NCI-H1105 (cell line): ENCODE measurements around the gene LRP5.
"Not testable (repeated sequence)": the region's sequence is repeated elsewhere in the genome, so short reads cannot be mapped to it uniquely, and the experiment has no call there.

Experiments
- DNase-seq: peaks from one replicate; lab custom pipeline; 2025; lab: John Stamatoyannopoulos, UW

LRP5 gene

DNA sequence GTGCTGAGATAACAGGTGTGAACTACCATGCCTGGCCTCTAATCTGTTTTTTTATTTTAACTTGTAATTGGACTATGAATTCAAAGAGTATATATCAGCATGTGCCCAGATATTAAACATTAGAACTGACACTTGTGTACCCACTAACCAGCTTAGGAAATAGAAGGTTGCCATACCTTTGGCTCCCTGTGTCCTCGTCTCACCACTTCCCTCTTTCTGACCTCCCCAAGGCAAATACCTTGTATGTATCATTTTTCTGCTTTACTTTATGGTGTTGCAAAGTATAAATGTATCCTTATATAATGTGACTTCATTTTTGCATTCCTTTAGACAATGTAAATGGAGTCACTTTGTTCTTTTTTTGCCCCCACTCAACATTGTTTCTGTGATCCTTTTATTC is 157.3 kb downstream of the LRP5 start:
- no peak for DNase-seq

- DNase-seq, result peak; percentile 15
These were observed 158.0 kb downstream of the LRP5 start for GRCh38 chr11:68470304-68470811.

DNA sequence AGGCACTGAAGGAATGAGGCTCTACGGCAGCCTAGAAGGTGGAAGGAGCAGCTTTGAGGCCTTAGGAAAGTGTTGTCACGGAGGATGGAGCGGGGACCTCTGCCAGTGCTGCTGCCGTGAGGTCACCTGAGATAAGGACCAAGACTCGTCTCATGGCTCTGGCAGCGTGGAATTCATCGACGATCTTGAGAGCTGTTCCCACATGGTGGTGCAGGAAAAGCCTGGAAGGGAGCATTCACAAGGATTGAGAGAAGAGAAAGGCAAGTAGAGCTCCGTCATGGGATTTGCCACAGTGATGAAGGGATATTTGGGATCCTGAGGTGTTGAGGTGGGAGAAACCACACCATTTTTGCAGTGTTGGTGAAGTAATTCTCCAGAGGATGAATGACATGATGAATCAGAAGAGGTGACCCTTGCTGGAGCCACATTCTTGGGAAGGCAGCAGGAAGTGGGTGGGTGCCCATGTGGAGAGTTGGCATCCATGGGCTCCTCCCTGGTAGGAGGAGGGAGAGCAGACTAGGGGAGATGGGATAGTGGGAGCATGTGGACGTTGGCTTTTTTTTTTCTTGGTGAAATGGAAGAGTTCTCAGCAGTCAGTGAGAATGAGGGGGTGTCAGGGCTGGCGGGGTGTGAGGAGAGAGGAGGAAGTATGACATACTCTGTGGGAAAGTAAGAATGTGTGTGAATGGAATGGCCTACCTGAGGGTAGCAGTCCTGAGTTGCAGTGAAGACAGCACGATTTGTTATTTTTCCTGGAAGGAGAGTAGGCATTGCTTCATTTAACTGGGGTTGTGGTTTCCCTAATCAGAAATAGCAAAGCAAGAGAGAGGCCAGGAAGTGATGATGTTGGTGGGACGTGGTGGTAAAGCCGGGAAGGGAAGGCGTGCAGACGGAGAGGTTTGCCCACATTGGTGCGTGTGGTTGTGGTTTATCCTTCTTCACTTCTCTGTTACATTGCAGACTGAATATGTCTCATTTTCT is 159.3 kb downstream of the LRP5 start:
- no peak for DNase-seq

DNA sequence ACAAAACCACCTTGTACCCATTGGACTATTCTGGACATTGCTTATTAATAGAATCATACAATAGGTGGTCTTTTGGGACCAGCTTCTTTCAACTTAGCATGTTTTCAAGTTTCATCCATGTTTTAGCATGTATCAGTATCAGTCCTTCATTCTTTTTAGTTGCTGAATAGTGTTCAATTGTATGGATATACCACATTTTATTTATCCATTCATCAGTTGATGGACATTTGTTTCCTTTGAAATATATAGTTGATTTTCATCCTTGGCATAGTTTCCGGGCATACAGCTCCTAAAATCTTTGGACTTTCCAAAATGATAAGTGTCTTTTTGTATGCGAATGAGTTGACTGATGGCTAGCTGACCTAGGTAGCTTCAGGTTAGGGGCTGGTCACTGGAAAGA is 160.4 kb downstream of the LRP5 start:
- no peak for DNase-seq

GRCh38 chr11:68473693-68474092 is 161.3 kb downstream of the LRP5 start:
- DNase-seq, result no peak

DNA sequence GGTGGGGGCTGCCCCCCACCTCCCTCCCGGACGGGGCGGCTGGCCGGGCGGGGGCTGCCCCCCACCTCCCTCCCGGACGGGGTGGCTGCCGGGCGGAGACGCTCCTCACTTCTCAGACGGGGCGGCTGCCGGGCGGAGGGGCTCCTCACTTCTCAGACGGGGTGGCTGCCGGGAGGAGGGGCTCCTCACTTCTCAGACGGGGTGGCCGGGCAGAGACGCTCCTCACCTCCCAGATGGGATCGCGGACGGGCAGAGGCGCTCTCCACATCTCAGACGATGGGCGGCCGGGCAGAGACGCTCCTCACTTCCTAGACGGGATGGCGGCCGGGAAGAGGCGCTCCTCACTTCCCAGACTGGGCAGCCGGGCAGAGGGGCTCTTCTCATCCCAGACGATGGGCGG is 163.2 kb downstream of the LRP5 start:
- not testable (repeated sequence) for DNase-seq

- DNase-seq, result no peak
These were observed 167.0 kb downstream of the LRP5 start for GRCh38 chr11:68479390-68479789.

DNA sequence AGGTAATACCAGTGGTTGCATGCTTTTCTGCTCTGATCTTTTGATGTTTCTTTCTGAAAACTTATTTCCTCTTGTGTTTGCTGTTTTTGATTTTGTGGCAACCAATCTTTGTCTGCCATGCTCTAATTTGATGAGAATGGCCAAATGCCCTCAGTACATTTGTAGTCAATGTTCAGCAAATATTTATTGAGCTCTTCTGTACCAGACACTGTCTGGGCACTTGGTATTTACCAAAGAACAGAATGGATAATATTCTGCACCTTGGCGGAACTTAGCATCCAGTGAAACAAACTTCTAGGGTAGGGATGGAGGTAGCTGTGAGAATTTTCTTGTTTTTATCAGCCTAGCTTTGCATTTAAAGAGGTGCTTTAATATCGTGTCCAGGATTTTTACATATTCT is 167.8 kb downstream of the LRP5 start:
- no peak for DNase-seq

DNA sequence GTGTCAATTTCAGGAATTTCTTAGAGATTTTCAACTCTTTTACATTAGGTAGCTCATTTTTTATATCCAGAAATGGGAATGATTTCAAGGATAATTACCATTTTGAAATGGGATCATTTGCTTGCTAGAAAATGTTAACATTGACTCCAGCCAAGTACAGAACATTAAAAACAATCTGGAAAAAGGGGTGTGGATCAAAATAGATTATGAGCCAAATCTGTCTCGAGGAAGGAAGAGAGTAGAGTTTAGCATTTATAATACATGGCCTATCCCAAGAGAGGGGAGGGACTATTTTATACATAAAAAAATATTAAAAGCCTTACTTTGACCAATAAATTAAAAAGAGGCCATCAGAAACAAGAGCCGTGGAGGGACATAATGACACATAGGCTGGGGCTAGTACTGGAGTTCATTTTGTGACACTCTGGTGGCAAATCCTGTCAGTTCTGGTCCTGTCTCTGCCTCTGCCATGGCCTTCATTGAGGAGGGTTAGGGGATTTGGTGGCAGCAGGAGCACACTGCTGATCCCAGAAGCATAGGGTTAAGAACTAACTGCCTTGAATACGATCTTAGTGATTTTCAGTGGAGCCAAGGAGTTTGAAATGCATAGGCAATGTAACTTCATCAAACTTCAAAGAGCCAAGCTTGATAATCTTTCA is 168.6 kb downstream of the LRP5 start:
- DNase-seq, result no peak

DNA sequence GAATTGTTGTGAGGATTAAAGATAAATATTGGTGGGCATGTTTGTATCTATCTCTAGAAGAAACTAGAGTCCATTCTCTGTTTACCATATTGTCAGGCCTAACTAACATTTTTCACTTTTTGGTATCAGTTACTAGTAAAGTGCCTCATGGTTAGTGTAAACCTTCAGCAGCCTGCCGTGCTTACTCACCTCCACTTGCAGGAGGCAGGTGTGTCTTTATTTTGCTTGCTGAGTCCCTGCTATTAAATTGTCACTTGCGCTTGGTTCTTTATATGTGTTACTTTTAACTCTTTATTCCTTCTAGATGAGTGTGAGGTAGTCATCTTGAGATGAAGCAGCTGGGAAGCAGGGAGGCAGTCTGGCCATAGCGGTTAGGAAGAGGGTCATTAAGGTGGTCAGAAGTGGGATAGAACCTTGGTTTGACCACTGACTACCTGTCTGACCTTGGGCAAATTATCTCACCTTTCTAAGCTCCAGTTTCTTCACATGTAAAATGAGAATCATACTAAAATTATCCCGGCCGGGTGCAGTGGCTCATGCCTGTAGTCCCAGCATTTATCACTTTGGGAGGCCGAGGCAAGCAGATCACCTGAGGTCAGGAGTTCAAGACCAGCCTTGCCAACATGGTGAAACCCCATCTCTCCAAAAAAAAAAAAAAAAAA is 169.3 kb downstream of the LRP5 start:
- no peak for DNase-seq

GRCh38 chr11:68488623-68489022 is 176.2 kb downstream of the LRP5 start:
- no peak for DNase-seq

DNA sequence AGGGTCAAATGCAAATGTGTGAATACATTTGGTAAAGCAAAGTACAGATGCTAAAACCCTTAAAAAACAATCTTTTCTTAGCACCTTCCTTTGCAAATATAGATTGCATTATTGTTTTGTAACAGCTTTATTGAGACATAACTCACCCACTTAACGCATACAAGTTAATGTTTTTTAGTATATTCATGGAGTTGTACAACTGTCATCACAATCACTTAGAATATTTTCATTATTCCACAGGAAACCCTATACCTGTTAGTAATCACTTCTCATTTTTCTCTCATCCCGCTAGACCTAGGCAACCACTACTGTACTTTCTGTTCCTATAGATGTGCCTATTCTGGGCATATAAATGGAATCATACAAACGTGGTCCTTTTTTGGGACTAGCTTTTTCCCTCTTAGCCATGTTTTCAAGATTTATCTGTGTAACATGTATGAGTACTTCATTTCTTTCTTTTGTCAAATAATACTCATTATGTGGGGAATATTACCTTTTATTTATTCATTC is 182.9 kb downstream of the LRP5 start:
- DNase-seq, result no peak

DNA sequence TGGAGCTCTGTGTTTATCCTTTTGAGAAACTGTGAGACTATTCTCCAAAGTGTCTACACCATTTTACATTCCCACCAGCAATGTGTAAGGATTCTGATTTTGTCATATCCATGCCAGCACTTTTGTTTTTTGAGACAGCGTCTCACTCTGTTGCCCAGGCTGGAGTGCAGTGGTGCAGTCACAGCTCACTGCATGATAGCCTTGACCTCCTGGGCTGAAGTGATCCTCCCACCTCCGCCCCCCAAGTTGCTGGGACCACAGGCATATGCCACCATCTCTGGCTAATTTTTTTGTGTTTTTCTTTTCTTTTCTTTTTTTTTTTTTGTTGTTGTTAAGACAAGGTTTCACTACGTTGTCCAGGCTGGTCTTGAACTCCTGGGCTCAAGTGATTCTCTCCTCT is 183.5 kb downstream of the LRP5 start:
- no peak for DNase-seq

GRCh38 chr11:68497761-68498160 is 185.4 kb downstream of the LRP5 start:
- DNase-seq, result no peak

DNA sequence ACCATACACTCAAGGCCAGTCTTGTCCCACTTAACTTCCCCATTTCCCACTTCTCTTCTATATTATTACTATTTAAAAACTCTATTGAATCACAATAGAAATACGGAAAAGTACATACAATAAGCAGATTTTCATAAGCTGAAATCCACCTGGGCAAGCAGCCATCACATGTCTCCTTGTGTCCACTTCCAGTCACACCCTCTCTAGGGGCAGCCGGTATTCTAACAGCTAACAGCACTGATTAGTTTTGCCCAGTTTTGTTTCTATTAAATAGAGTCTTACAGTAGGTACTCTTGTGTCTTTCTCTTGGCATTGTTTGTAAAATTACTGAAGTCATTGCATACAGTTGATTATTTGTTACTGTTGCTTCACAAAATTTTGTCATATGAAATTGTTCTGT is 185.9 kb downstream of the LRP5 start:
- no peak for DNase-seq
